GM23338 (cell line): ENCODE data around the gene DNAAF3. TPM values are rescaled to one million over a fixed set of nuclear protein-coding genes. Genes with fewer than 3 reads are reported as not detected.

Source experiments
- ATAC-seq: fragments of 200-7000 bp; cut with Tn5 transposase; 3 replicates; pipeline ENCODE4 v1.9.1; 2020
- DNase-seq: peaks from one replicate; pipeline ENCODE4 v3.0.0-alpha.2; 2015; ENCODE audit warnings: low spot score
- H2AFZ ChIP-seq: fragments of 200-600 bp; sonication (generic); 2 replicates; pipeline ENCODE4 v1.8.0; 2016; ENCODE audit warnings: antibody characterized with exemption, mild to moderate bottlenecking, moderate library complexity
- H3F3A ChIP-seq: fragments of 200-600 bp; sonication (generic); replicated peaks from 2 replicates; pipeline ENCODE4 v1.8.0; 2017; ENCODE audit warnings: antibody characterized with exemption, mixed run types, low read depth
- H3K27ac ChIP-seq: fragments of 200-600 bp; sonication (generic); 2 replicates; pipeline ENCODE4 v1.6.1; 2016; ENCODE audit warnings: low read depth
- H3K27me3 ChIP-seq: fragments of 200-600 bp; sonication (generic); 2 replicates; pipeline ENCODE4 v1.8.0; 2016; ENCODE audit warnings: mild to moderate bottlenecking, mixed run types, moderate library complexity; ENCODE audit not compliant: insufficient read depth
- H3K36me3 ChIP-seq: fragments of 200-600 bp; sonication (generic); 2 replicates; pipeline ENCODE4 v1.8.0; 2016; ENCODE audit warnings: mild to moderate bottlenecking; ENCODE audit not compliant: insufficient read depth
- H3K4me1 ChIP-seq: fragments of 200-600 bp; sonication (generic); 2 replicates; pipeline ENCODE4 v1.8.0; 2016; ENCODE audit warnings: mild to moderate bottlenecking, moderate library complexity; ENCODE audit not compliant: insufficient read depth
- H3K4me2 ChIP-seq: fragments of 200-600 bp; sonication (generic); 2 replicates; pipeline ENCODE4 v1.7.1; 2017; ENCODE audit warnings: mixed run types
- H3K4me3 ChIP-seq: fragments of 200-600 bp; sonication (generic); 2 replicates; pipeline ENCODE4 v1.6.1; 2016; ENCODE audit warnings: mixed run types
- H3K79me2 ChIP-seq: fragments of 200-600 bp; sonication (generic); replicated peaks from 2 replicates; pipeline ENCODE4 v1.8.0; 2017; ENCODE audit warnings: mild to moderate bottlenecking; ENCODE audit not compliant: insufficient read depth
- H3K9me2 ChIP-seq: fragments of 200-600 bp; sonication (generic); 2 replicates; pipeline ENCODE4 v1.8.0; 2017; ENCODE audit not compliant: insufficient read depth
- H4K20me1 ChIP-seq: fragments of 200-600 bp; sonication (generic); replicated peaks from 2 replicates; pipeline ENCODE4 v1.8.0; 2017; ENCODE audit warnings: mild to moderate bottlenecking; ENCODE audit not compliant: insufficient read depth
- H3K27ac Mint-ChIP-seq: 2 replicates; pipeline ENCODE4 v1.8.0; 2020; ENCODE audit warnings: inconsistent platforms, mild to moderate bottlenecking, moderate library complexity, mixed read lengths
- H3K27me3 Mint-ChIP-seq: 3 replicates; pipeline ENCODE4 v1.8.0; 2022; ENCODE audit warnings: low read depth, mild to moderate bottlenecking, moderate library complexity, mixed read lengths, inconsistent platforms; ENCODE audit not compliant: insufficient read depth, poor library complexity
- H3K36me3 Mint-ChIP-seq: 3 replicates; pipeline ENCODE4 v1.8.0; 2021; ENCODE audit warnings: low read depth, mild to moderate bottlenecking, inconsistent platforms, moderate library complexity, mixed read lengths
- H3K4me1 Mint-ChIP-seq: 3 replicates; pipeline ENCODE4 v1.8.0; 2020; ENCODE audit warnings: mild to moderate bottlenecking, inconsistent platforms, mixed read lengths
- H3K4me3 Mint-ChIP-seq: 3 replicates; pipeline ENCODE4 v1.8.0; 2021; ENCODE audit warnings: moderate library complexity, mild to moderate bottlenecking, inconsistent platforms, mixed read lengths
- H3K9me3 Mint-ChIP-seq: 3 replicates; pipeline ENCODE4 v1.8.0; 2020; ENCODE audit warnings: moderate library complexity, mild to moderate bottlenecking, inconsistent platforms, mixed read lengths
- POLR2AphosphoS5 ChIP-seq: IDR thresholded peaks from 2 replicates; pipeline ENCODE4 v1.6.1; 2016; ENCODE audit warnings: antibody characterized with exemption, low read depth
- polyA plus RNA-seq: library from polyadenylated mRNA; unstranded; fragments of >200 nt; fragmentation: Nextera tagmentation; extraction: Ambion mirVana; gene quantifications from 2 replicates; pipeline ENCODE4 v1.2.1, GENCODE V29; 2016
- total RNA-seq: library from RNA; depleted of rRNA; stranded (reverse); fragments of >200 nt; shearing (Covaris generic); gene quantifications from 2 replicates; pipeline ENCODE4 v1.2.3, GENCODE V29; 2014
- TF ChIP-seq, protein P1 (sequence below): IDR thresholded peaks from 2 replicates; pipeline ENCODE4 v1.6.1; 2016; ENCODE audit warnings: antibody characterized with exemption
- TF ChIP-seq, protein P2 (sequence below), 2 experiments: fragments of 200-600 bp in 1 of 2; sonication (generic) in 1 of 2; conservative IDR thresholded peaks; 2 replicates each; pipeline versions ENCODE4 v1.5.1 to v1.6.1; 2016 to 2017; ENCODE audit warnings: antibody characterized with exemption in 2 of 2, low read depth in 2 of 2, mild to moderate bottlenecking in 2 of 2, moderate library complexity in 1 of 2
- TF ChIP-seq, protein P3 (sequence below): IDR thresholded peaks from one replicate; pipeline ENCODE4 v1.6.1; 2018; ENCODE audit warnings: antibody characterized with exemption; ENCODE audit not compliant: unreplicated experiment
- TF ChIP-seq, protein P4 (sequence below): fragments of 250-450 bp; sonication (Bioruptor Pico); IDR thresholded peaks from 2 replicates; pipeline ENCODE4 v1.5.0; 2020; ENCODE audit warnings: mild to moderate bottlenecking, moderate library complexity

The DNAAF3 gene
- total and polyA plus RNA-seq, 2 experiments from 2014 or later = 8.5 to 9.0 TPM

DNA sequence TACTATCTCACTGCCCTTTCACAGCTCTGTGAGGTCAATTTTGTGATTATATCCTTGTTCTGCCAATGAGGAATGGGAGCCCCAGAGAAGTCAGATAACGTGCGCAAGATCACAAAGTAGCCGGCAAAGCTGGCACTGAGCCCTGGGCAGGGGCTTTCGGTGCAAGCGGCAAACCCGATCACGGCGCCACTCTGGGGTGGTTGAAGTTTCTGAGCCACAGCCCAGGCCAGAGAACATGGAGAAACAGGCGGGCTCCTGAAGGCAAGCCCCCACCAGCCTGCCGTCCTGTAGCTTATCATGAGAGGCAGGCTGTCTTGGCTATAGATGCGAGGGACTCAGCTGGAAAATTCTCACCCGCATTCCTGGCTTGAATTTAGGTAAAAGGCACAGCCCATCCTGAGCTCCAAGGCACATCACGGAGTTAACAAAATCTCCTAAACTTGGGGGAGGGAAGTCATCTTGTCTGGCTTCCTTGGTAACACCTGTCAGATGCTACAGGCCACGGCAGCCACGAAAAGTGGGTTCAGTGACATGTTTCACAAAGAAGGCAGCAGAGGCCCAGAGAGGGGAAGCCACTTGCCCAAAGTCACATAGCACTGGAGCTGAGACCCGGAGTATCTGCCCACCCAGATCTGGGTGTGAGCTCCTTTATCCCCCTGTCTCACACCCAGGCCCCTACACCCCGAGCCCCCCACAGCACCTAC, 29.9 kb downstream of the DNAAF3 start:
- H3K27ac Mint-ChIP-seq = no peak overlapping the region
- no peak overlapping the region for H3K4me3 ChIP-seq
- peaks cover 21% of the 10 kb centered on the region for H3K36me3 Mint-ChIP-seq
- DNase-seq (no peak), ATAC-seq (no peak)
- H3F3A ChIP-seq = peaks cover 11% of the 10 kb centered on the region; the same call in 1 of the 2 replicates
- no peaks in the 10 kb centered on the region for H3K9me2 ChIP-seq
- H4K20me1 ChIP-seq = no peaks in the 10 kb centered on the region; the same call in 1 of the 2 replicates
- no peak overlapping the region; the same call in 2 of the 3 replicates for H3K4me3 Mint-ChIP-seq
- H3K9me3 Mint-ChIP-seq = no peaks in the 10 kb centered on the region; the same call in 2 of the 3 replicates
- H3K27me3 Mint-ChIP-seq = peaks cover 13% of the 10 kb centered on the region
- peaks cover 7% of the 10 kb centered on the region; the same call in 1 of the 2 replicates for H3K27me3 ChIP-seq
- H2AFZ ChIP-seq = no peak overlapping the region
- H3K4me1 Mint-ChIP-seq = peaks cover 23% of the 10 kb centered on the region
- H3K79me2 ChIP-seq = no peaks in the 10 kb centered on the region
- H3K27ac ChIP-seq = no peak overlapping the region
- TF ChIP-seq, protein P1, sequence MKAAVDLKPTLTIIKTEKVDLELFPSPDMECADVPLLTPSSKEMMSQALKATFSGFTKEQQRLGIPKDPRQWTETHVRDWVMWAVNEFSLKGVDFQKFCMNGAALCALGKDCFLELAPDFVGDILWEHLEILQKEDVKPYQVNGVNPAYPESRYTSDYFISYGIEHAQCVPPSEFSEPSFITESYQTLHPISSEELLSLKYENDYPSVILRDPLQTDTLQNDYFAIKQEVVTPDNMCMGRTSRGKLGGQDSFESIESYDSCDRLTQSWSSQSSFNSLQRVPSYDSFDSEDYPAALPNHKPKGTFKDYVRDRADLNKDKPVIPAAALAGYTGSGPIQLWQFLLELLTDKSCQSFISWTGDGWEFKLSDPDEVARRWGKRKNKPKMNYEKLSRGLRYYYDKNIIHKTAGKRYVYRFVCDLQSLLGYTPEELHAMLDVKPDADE = no peak
- TF ChIP-seq, protein P2, sequence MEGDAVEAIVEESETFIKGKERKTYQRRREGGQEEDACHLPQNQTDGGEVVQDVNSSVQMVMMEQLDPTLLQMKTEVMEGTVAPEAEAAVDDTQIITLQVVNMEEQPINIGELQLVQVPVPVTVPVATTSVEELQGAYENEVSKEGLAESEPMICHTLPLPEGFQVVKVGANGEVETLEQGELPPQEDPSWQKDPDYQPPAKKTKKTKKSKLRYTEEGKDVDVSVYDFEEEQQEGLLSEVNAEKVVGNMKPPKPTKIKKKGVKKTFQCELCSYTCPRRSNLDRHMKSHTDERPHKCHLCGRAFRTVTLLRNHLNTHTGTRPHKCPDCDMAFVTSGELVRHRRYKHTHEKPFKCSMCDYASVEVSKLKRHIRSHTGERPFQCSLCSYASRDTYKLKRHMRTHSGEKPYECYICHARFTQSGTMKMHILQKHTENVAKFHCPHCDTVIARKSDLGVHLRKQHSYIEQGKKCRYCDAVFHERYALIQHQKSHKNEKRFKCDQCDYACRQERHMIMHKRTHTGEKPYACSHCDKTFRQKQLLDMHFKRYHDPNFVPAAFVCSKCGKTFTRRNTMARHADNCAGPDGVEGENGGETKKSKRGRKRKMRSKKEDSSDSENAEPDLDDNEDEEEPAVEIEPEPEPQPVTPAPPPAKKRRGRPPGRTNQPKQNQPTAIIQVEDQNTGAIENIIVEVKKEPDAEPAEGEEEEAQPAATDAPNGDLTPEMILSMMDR (conservative IDR thresholded peaks at IDR 0.05; ENCODE audit: low read depth in 2 of 2) = no peak
- TF ChIP-seq, protein P3, sequence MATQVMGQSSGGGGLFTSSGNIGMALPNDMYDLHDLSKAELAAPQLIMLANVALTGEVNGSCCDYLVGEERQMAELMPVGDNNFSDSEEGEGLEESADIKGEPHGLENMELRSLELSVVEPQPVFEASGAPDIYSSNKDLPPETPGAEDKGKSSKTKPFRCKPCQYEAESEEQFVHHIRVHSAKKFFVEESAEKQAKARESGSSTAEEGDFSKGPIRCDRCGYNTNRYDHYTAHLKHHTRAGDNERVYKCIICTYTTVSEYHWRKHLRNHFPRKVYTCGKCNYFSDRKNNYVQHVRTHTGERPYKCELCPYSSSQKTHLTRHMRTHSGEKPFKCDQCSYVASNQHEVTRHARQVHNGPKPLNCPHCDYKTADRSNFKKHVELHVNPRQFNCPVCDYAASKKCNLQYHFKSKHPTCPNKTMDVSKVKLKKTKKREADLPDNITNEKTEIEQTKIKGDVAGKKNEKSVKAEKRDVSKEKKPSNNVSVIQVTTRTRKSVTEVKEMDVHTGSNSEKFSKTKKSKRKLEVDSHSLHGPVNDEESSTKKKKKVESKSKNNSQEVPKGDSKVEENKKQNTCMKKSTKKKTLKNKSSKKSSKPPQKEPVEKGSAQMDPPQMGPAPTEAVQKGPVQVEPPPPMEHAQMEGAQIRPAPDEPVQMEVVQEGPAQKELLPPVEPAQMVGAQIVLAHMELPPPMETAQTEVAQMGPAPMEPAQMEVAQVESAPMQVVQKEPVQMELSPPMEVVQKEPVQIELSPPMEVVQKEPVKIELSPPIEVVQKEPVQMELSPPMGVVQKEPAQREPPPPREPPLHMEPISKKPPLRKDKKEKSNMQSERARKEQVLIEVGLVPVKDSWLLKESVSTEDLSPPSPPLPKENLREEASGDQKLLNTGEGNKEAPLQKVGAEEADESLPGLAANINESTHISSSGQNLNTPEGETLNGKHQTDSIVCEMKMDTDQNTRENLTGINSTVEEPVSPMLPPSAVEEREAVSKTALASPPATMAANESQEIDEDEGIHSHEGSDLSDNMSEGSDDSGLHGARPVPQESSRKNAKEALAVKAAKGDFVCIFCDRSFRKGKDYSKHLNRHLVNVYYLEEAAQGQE = no peak
- TF ChIP-seq, protein P4, sequence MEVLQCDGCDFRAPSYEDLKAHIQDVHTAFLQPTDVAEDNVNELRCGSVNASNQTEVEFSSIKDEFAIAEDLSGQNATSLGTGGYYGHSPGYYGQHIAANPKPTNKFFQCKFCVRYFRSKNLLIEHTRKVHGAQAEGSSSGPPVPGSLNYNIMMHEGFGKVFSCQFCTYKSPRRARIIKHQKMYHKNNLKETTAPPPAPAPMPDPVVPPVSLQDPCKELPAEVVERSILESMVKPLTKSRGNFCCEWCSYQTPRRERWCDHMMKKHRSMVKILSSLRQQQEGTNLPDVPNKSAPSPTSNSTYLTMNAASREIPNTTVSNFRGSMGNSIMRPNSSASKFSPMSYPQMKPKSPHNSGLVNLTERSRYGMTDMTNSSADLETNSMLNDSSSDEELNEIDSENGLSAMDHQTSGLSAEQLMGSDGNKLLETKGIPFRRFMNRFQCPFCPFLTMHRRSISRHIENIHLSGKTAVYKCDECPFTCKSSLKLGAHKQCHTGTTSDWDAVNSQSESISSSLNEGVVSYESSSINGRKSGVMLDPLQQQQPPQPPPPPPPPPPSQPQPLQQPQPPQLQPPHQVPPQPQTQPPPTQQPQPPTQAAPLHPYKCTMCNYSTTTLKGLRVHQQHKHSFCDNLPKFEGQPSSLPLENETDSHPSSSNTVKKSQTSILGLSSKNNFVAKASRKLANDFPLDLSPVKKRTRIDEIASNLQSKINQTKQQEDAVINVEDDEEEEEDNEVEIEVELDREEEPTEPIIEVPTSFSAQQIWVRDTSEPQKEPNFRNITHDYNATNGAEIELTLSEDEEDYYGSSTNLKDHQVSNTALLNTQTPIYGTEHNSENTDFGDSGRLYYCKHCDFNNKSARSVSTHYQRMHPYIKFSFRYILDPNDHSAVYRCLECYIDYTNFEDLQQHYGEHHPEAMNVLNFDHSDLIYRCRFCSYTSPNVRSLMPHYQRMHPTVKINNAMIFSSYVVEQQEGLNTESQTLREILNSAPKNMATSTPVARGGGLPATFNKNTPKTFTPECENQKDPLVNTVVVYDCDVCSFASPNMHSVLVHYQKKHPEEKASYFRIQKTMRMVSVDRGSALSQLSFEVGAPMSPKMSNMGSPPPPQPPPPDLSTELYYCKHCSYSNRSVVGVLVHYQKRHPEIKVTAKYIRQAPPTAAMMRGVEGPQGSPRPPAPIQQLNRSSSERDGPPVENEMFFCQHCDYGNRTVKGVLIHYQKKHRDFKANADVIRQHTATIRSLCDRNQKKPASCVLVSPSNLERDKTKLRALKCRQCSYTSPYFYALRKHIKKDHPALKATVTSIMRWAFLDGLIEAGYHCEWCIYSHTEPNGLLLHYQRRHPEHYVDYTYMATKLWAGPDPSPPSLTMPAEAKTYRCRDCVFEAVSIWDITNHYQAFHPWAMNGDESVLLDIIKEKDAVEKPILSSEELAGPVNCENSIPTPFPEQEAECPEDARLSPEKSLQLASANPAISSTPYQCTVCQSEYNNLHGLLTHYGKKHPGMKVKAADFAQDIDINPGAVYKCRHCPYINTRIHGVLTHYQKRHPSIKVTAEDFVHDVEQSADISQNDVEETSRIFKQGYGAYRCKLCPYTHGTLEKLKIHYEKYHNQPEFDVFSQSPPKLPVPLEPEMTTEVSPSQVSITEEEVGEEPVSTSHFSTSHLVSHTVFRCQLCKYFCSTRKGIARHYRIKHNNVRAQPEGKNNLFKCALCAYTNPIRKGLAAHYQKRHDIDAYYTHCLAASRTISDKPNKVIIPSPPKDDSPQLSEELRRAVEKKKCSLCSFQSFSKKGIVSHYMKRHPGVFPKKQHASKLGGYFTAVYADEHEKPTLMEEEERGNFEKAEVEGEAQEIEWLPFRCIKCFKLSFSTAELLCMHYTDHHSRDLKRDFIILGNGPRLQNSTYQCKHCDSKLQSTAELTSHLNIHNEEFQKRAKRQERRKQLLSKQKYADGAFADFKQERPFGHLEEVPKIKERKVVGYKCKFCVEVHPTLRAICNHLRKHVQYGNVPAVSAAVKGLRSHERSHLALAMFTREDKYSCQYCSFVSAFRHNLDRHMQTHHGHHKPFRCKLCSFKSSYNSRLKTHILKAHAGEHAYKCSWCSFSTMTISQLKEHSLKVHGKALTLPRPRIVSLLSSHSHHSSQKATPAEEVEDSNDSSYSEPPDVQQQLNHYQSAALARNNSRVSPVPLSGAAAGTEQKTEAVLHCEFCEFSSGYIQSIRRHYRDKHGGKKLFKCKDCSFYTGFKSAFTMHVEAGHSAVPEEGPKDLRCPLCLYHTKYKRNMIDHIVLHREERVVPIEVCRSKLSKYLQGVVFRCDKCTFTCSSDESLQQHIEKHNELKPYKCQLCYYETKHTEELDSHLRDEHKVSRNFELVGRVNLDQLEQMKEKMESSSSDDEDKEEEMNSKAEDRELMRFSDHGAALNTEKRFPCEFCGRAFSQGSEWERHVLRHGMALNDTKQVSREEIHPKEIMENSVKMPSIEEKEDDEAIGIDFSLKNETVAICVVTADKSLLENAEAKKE (CRISPR knock-in tag) = no peak
- TF ChIP-seq POLR2AphosphoS5 = no peak
- H3K36me3 ChIP-seq = no peaks in the 10 kb centered on the region; the same call in 1 of the 2 replicates
- H3K4me1 ChIP-seq = peaks cover 11% of the 10 kb centered on the region; the same call in 1 of the 2 replicates
- no peak overlapping the region for H3K4me2 ChIP-seq
